ENCODE data around the gene EN2.

- TF ChIP-seq CTCF (IDR thresholded peaks at IDR 0.05) = no peak
- no peak for TF ChIP-seq POLR2A (IDR thresholded peaks at IDR 0.05)
Observed at GRCh38 chr7:155496267-155497005, 38.5 kb downstream of the EN2 start.

All from adrenal gland (tissue), 5 donors.